HEK293T (cell line): Measurements from ENCODE around the gene AJM1.

ENCODE experiments used
- ELF4 ChIP-seq: fragments of 450-650 bp; IDR thresholded peaks from 2 replicates; pipeline ENCODE4 v1.6.1; 2017; ENCODE audit warnings: antibody characterized with exemption
- FOXK2 ChIP-seq: fragments of 450-650 bp; IDR thresholded peaks from 2 replicates; pipeline ENCODE4 v1.6.1; 2016; ENCODE audit warnings: mild to moderate bottlenecking
- SUZ12 ChIP-seq: fragments of 450-650 bp; IDR thresholded peaks from 2 replicates; pipeline ENCODE4 v1.6.1; 2016; ENCODE audit warnings: mild to moderate bottlenecking
- ZNF384 ChIP-seq: fragments of 450-650 bp; IDR thresholded peaks from 2 replicates; pipeline ENCODE4 v1.6.1; 2016

DNA sequence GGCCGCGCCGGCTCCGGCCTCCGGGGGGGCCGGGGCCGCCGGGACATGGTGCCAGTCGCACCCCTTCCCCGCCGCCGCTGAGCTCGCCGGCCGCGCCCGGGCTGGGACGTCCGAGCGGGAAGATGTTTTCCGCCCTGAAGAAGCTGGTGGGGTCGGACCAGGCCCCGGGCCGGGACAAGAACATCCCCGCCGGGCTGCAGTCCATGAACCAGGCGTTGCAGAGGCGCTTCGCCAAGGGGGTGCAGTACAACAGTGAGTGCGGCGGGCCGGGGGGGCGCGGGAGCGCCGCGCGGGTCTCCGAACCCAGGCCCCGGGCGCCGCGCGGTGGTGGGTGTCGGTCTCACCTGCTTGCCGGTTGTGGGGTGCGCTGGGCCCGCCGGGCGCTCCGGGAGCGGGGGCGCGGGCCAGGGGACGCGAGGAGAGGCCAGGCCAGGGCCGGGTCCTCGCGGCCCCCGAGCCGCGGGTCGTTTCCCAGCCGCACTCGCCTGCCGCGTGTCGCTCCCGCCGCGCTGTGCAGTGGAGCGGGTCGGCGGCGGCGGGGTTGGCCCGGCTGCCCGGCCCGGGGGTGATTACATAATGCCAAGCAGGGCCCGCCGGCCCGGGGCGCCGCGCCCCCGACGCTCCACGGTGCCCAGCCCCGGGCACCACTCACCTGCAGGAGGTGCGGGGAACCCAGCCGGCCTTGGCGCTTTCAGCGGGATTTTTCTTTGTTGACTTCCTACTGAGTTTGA is 34.0 kb upstream of the AJM1 start:
- TF ChIP-seq ZNF384 (no peak), ELF4 (no peak), FOXK2 (no peak), SUZ12 (no peak)
